HEK293T (cell line): ENCODE data around the gene HELZ.

ENCODE experiments used
- CTCF ChIA-PET: fragments of 350-600 bp; formaldehyde crosslinking; extraction: SDS; loops from one replicate; lab custom pipeline; 2021; ENCODE audit warnings: antibody characterized with exemption, inconsistent platforms; lab: Yijun Ruan, JAX
- POLR2A ChIA-PET: fragments of 350-600 bp; formaldehyde crosslinking; extraction: SDS; loops from one replicate; lab custom pipeline; 2020; ENCODE audit warnings: antibody characterized with exemption, inconsistent platforms; lab: Yijun Ruan, JAX
- DNase-seq: peaks from one replicate; pipeline ENCODE4 v3.0.0; 2012; ENCODE audit warnings: mixed read lengths; ENCODE audit errors: extremely low spot score
- ARNT ChIP-seq: fragments of 450-650 bp; IDR thresholded peaks from 2 replicates; pipeline ENCODE4 v1.6.1; 2017; ENCODE audit warnings: mild to moderate bottlenecking
- BHLHE40 ChIP-seq: fragments of 450-650 bp; IDR thresholded peaks from 2 replicates; pipeline ENCODE4 v1.6.1; 2016; ENCODE audit warnings: mild to moderate bottlenecking, moderate library complexity, borderline replicate concordance
- CTBP1 ChIP-seq: fragments of 450-650 bp; IDR thresholded peaks from 2 replicates; pipeline ENCODE4 v1.6.1; 2016; ENCODE audit warnings: borderline replicate concordance
- ELF4 ChIP-seq: fragments of 450-650 bp; IDR thresholded peaks from 2 replicates; pipeline ENCODE4 v1.6.1; 2017; ENCODE audit warnings: antibody characterized with exemption
- FOXA1 ChIP-seq: fragments of 450-650 bp; IDR thresholded peaks from 2 replicates; pipeline ENCODE4 v1.6.1; 2016; ENCODE audit warnings: mild to moderate bottlenecking
- FOXK2 ChIP-seq: fragments of 450-650 bp; IDR thresholded peaks from 2 replicates; pipeline ENCODE4 v1.6.1; 2016; ENCODE audit warnings: mild to moderate bottlenecking
- FOXM1 ChIP-seq: fragments of 450-650 bp; IDR thresholded peaks from 2 replicates; pipeline ENCODE4 v1.6.1; 2017; ENCODE audit warnings: mild to moderate bottlenecking, borderline replicate concordance
- HDGF ChIP-seq: fragments of 450-650 bp; IDR thresholded peaks from 2 replicates; pipeline ENCODE4 v1.6.1; 2017; ENCODE audit warnings: antibody characterized with exemption, borderline replicate concordance
- L3MBTL2 ChIP-seq: fragments of 450-650 bp; conservative IDR thresholded peaks from 2 replicates; pipeline ENCODE4 v1.6.1; 2016; ENCODE audit warnings: mild to moderate bottlenecking
- LEF1 ChIP-seq: fragments of 450-650 bp; IDR thresholded peaks from 2 replicates; pipeline ENCODE4 v1.6.1; 2017; ENCODE audit warnings: mild to moderate bottlenecking, borderline replicate concordance
- NFRKB ChIP-seq: fragments of 450-650 bp; IDR thresholded peaks from 2 replicates; pipeline ENCODE4 v1.6.1; 2016; ENCODE audit warnings: mild to moderate bottlenecking, moderate library complexity
- SP1 ChIP-seq: fragments of 450-650 bp; IDR thresholded peaks from 2 replicates; pipeline ENCODE4 v1.6.1; 2017
- SUZ12 ChIP-seq: fragments of 450-650 bp; IDR thresholded peaks from 2 replicates; pipeline ENCODE4 v1.6.1; 2016; ENCODE audit warnings: mild to moderate bottlenecking
- TARDBP ChIP-seq: fragments of 450-650 bp; IDR thresholded peaks from 2 replicates; pipeline ENCODE4 v1.6.1; 2016
- ZNF384 ChIP-seq: fragments of 450-650 bp; IDR thresholded peaks from 2 replicates; pipeline ENCODE4 v1.6.1; 2016
- TF ChIP-seq, protein P1 (sequence below): fragments of 450-650 bp; IDR thresholded peaks from 2 replicates; pipeline ENCODE4 v1.6.1; 2016

The HELZ gene

DNA sequence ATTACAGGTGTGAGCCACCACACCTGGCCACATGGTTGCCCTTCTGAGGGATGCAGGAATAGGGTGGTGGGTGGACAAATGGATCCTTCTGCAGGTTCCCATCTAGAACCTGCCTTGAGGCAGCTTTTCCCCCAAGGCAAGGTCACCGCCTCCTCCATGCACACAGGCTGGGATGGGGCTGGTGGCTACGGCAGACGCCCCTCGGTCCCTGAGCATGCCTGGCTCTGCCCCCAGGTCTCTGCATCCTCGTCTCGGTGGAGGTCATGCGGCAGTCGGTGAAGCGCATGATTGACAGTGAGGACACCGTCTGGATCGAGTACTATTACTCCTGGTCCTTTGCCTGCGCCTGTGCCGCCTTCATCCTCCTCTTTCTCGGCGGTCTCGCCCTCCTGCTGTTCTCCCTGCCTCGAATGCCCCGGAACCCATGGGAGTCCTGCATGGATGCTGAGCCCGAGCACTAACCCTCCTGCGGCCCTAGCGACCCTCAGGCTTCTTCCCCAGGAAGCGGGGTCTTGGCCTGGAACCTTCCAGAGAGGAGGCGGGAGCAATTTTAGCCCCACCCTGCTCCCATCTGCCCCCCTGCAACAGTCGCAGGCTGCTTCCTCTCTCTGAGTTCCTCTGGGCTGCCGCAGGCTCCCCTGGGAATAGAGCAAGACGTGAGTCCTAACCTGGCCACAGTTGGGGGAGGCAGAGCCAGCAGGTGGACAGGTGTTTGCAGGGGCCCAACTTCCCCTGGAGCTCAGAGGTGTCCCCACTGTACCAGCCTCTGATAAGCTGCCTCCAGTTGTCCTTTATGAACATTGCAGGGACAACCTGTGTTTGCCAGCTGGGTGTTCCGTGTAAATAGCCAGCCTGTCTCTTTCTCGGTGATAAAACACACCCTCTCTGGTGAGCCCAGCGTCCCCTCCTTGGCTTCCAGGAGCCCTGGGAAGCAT, 188.9 kb downstream of the HELZ start:
- no peak for DNase-seq
- CTCF ChIA-PET: no interaction called here
- TF ChIP-seq SUZ12 (no peak), SP1 (no peak), CTBP1 (no peak), ZNF384 (no peak), NFRKB (no peak), HDGF (no peak), FOXK2 (no peak), ARNT (no peak), FOXA1 (no peak)
- TF ChIP-seq, protein P1, sequence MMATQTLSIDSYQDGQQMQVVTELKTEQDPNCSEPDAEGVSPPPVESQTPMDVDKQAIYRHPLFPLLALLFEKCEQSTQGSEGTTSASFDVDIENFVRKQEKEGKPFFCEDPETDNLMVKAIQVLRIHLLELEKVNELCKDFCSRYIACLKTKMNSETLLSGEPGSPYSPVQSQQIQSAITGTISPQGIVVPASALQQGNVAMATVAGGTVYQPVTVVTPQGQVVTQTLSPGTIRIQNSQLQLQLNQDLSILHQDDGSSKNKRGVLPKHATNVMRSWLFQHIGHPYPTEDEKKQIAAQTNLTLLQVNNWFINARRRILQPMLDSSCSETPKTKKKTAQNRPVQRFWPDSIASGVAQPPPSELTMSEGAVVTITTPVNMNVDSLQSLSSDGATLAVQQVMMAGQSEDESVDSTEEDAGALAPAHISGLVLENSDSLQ: no peak
- POLR2A ChIA-PET: no interaction called here

DNA sequence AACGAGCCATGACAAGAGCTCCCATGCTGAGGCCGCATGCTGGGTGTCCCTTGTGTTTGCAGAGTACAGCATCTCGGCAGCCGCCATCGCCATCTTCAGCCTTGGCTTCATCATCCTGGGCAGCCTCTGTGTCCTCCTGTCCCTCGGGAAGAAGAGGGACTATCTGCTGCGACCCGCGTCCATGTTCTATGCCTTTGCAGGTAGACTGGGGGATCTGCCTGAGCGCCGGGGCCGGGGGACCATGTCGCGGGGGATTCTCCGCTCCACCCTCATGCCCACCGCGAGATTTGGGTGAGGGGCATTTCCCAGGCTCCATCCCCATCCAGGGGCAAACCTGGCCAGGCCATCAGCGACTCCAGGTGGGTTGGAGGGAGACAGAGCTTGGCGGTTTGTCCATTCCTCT, 190.0 kb downstream of the HELZ start:
- ChIA-PET CTCF (no interaction called here), POLR2A (no interaction called here)
- no peak for DNase-seq
- TF ChIP-seq LEF1 (no peak), SUZ12 (no peak), L3MBTL2 (no peak), ZNF384 (no peak), NFRKB (no peak), FOXK2 (no peak), HDGF (no peak), CTBP1 (no peak)
- TF ChIP-seq, protein P1: no peak

DNA sequence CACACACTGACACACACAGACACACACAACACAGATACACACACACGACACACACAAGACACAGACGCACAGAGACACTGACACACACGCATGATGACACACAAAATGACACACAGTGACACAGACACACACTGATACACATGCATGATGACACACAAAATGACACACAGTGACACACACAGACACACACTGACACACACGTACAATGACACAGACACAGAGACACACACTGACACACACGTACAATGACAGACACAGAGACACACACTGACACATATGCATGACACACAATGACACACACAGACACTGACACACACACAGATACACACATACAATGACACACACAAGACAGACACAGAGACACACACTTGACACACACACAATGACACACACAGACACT, 190.4 kb downstream of the HELZ start:
- no peak for DNase-seq
- ChIA-PET CTCF (no interaction called here), POLR2A (no interaction called here)
- peak; percentile 21; the same call in 1 of the 2 replicates for TF ChIP-seq CTBP1
- peak; percentile 15; the same call in 1 of the 2 replicates for TF ChIP-seq TARDBP
- TF ChIP-seq ZNF384: no peak

DNA sequence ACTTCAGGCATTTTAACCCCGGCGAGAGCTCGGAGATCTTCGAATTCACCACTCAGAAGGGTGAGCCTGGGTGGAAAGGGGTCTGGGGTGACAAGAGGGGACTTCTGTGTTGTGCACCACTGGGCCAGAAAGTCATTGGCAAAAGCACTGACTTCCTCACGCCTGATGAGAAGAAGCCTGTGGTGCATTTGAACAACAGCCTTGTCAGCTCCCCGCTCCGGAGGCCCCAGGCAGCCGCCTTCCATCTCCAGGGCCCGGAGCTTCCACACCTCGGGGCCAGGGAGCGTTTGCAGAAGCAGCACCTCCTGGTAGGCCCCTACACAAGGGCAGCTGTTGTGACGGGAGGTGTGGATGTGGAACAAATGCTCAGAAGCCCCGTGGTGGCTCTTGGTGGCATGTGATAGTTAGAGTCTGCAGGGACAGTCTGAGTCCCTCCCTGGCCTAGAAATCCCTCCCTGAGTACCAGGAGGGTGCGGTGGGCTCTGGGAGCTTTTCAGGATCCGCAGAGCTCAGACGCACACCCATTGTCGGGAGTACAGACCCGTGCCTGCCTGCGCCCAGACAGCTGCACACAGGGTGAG, 190.9 kb downstream of the HELZ start:
- no peak for DNase-seq
- ChIA-PET POLR2A (no interaction called here), CTCF (no interaction called here)
- TF ChIP-seq ELF4 (no peak), CTBP1 (no peak), FOXM1 (no peak), FOXK2 (no peak), HDGF (no peak), SUZ12 (no peak), ZNF384 (no peak), SP1 (no peak), BHLHE40 (no peak), ARNT (no peak), TARDBP (no peak), NFRKB (no peak), FOXA1 (no peak), LEF1 (no peak), L3MBTL2 (no peak)
- TF ChIP-seq, protein P1: no peak

DNA sequence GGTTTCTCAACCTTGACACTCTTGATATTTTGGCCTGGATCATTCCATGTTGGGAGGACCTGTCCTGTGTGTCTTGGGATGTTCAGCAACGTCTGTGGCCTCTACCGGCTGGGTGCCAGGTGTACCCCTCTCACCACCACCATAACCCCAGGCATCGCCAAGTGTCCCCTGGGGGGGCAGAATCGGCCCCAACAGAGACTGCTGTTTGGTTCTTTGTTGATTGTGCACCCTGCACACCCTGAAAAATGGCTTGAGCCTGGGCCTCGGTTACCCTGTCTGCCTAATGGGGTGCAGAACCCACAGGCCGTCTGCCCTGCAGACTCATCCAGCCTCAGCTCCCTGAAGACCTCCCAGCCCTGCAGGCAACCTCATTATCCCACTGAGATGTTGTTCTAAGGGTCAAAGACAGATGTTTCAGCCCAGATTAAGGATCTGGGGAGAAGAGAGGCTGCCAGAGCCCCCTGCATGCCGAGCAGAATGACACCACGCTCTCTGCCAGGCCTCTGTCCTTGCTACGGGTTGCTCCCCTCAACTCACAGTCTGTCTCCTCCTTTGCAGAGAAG, 191.5 kb downstream of the HELZ start:
- TF ChIP-seq ZNF384: no peak
- TF ChIP-seq FOXK2: no peak
- no peak for TF ChIP-seq TARDBP
- no peak for TF ChIP-seq HDGF
- TF ChIP-seq SP1: no peak
- no peak for TF ChIP-seq FOXM1
- TF ChIP-seq BHLHE40: no peak
- TF ChIP-seq ELF4: no peak
- no peak for TF ChIP-seq NFRKB
- TF ChIP-seq L3MBTL2: no peak
- TF ChIP-seq FOXA1: no peak
- TF ChIP-seq, protein P1: no peak
- no peak for TF ChIP-seq LEF1
- ChIA-PET CTCF (no interaction called here), POLR2A (no interaction called here)
- no peak for DNase-seq
